Gastrocnemius medialis (tissue), 4 donors: Measurements from ENCODE around the gene SPINK5.

Source experiments
- POLR2A ChIP-seq, 2 donors: fragments of 450-650 bp; IDR thresholded peaks; one replicate each; pipeline ENCODE4 v1.6.1; 2017; ENCODE audit warnings: antibody characterized with exemption in 2 of 2, mild to moderate bottlenecking in 2 of 2, moderate library complexity in 2 of 2
- TF ChIP-seq, protein P1 (sequence below), 5 experiments: fragments of 450-650 bp in 3 of 5; fragments of 200-600 bp in 2 of 5; sonication (generic) in 2 of 5; IDR thresholded peaks in 4 of 5; conservative IDR thresholded peaks in 1 of 5; 1 replicate in 4 of 5; 2 replicates in 1 of 5; pipeline ENCODE4 v1.5.1; 2016 to 2019; ENCODE audit warnings: antibody characterized with exemption in 5 of 5, mild to moderate bottlenecking in 3 of 5, moderate library complexity in 3 of 5

DNA sequence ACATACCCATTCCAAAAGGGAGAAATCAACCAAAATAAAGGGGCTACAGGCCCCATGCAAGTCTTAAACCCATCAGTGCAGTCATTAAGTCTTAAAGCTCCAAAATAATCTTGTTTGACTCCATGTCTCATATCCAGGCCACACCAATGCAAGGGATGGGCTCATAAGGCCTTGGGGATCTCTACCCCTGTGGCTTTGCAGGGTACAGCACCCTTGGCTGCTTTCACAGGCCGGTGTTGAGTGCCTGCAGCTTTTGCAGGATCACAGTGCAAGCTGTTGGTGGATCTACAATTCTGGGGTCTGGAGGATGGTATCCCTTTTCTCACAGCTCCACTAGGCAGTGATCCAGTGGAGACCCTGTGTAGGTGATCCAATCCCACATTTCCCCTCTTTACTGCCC lies 99.6 kb downstream of the SPINK5 start:
- TF ChIP-seq, protein P1, sequence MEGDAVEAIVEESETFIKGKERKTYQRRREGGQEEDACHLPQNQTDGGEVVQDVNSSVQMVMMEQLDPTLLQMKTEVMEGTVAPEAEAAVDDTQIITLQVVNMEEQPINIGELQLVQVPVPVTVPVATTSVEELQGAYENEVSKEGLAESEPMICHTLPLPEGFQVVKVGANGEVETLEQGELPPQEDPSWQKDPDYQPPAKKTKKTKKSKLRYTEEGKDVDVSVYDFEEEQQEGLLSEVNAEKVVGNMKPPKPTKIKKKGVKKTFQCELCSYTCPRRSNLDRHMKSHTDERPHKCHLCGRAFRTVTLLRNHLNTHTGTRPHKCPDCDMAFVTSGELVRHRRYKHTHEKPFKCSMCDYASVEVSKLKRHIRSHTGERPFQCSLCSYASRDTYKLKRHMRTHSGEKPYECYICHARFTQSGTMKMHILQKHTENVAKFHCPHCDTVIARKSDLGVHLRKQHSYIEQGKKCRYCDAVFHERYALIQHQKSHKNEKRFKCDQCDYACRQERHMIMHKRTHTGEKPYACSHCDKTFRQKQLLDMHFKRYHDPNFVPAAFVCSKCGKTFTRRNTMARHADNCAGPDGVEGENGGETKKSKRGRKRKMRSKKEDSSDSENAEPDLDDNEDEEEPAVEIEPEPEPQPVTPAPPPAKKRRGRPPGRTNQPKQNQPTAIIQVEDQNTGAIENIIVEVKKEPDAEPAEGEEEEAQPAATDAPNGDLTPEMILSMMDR (IDR thresholded peaks at IDR 0.05 in 4 of 5, conservative IDR thresholded peaks at IDR 0.05 in 1 of 5), result no peak
- no peak for TF ChIP-seq POLR2A (IDR thresholded peaks at IDR 0.05)
